ENCODE measurements around the gene TIMP4. TPM values are rescaled to one million over a fixed set of nuclear protein-coding genes. Genes with fewer than 3 reads are reported as not detected.

The TIMP4 gene
- total RNA-seq, 4 donors from 2014 or later: 6.9 to 24.5 (median 16.5) TPM

DNA sequence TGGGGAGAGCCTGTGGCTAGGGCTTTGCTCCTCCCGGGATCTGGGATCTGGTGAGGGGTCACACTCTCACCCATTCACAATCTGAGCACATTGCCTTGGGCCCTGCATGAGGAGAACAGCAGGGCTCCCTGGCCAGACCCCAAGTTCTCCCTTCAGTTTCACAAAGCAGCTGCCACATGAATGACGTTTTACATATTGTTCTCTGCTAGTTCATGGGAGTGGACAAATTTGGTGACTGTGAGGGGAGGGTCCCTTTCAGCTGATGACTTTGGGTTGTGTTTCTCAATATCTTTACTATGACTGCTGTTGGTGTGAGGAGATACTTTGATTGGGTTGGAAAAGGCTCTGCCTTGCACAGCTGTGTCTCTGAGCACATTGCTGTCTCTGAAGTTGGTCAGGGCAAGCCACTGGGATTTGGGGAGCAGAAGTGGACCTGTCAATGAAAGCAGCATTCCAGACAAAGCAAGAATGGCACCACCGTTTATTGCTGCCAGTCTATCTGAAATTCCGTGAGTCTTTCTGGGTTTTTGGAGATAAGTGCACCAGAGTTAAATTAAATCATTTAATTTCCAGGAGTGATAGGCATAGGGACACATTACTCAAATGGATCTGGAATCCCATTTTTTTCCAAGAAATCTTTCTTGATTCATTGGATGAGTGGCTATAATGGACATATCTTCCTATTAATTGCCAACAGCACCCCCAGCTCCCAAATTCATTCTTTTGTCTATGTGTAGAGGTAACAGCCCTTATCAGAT, 10.3 kb downstream of the TIMP4 start:
- Histone ChIP-seq H3K27me3 (no peaks in the 10 kb centered on the region), H3K4me1 (peaks cover 32% of the 10 kb centered on the region), H3K4me3 (no peak overlapping the region), H3K27ac (peak overlapping the region; percentile 38), H3K36me3 (peaks cover 3% of the 10 kb centered on the region), H3K9me3 (no peaks in the 10 kb centered on the region)
- 66% methylated on average over 4 of the region's 4 CpGs for WGBS
- TF ChIP-seq EP300 (IDR thresholded peaks at IDR 0.05) (no peak), POLR2A (IDR thresholded peaks at IDR 0.05) (no peak), POLR2AphosphoS5 (IDR thresholded peaks at IDR 0.05) (no peak), CTCF (IDR thresholded peaks at IDR 0.05) (no peak)
- no peak for DNase-seq (ENCODE audit: low spot score in 2 of 2)

- 66% methylated on average over 9 of the region's 9 CpGs for WGBS
- Histone ChIP-seq H3K4me3 (no peak overlapping the region), H3K4me1 (peaks cover 36% of the 10 kb centered on the region), H3K9me3 (no peaks in the 10 kb centered on the region), H3K27me3 (no peaks in the 10 kb centered on the region), H3K27ac (peak overlapping the region; percentile 38), H3K36me3 (no peaks in the 10 kb centered on the region)
- no peak for TF ChIP-seq POLR2A (IDR thresholded peaks at IDR 0.05)
- TF ChIP-seq POLR2AphosphoS5 (IDR thresholded peaks at IDR 0.05): no peak
- no peak for TF ChIP-seq CTCF (IDR thresholded peaks at IDR 0.05)
- TF ChIP-seq EP300 (IDR thresholded peaks at IDR 0.05): no peak
- no peak for DNase-seq (ENCODE audit: low spot score in 2 of 2)
These were observed 11.5 kb downstream of the TIMP4 start for GRCh38 chr3:12147049-12147780.

DNA sequence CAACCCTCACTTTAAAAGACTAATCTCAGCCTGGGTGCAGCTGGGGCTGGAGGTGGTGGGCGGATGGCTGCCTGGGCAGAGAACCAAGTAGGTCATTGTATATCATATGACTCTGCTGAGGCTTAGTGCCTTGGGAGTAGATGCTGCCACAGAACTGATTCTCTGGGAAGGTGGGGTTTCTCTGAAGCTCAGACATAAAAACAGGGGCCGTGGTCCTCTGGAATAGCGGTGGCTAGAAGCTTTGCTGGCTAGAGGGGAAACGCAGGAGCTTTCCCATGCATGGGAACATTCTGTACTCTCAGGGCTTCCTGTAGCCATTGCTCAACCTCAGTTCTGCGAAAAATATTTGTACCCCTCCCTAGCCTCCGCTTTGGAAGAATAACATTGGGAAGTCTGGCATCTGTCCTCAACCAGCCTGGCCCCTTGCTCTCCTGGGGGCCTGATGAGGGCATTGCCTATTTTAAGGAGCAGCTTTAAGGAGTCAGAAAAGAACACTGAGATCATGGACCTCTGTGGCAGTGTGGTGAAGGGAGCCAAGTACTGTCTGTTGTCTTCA, 14.7 kb downstream of the TIMP4 start:
- Histone ChIP-seq H3K27me3 (no peaks in the 10 kb centered on the region), H3K9me3 (no peaks in the 10 kb centered on the region), H3K4me3 (no peak overlapping the region), H3K27ac (peak overlapping the region; percentile 85), H3K36me3 (no peaks in the 10 kb centered on the region), H3K4me1 (peaks cover 36% of the 10 kb centered on the region)
- TF ChIP-seq CTCF (IDR thresholded peaks at IDR 0.05) (no peak), POLR2AphosphoS5 (IDR thresholded peaks at IDR 0.05) (peak; percentile 37 to 97 (median 95)), EP300 (IDR thresholded peaks at IDR 0.05) (peak; percentile 41)
- 39% methylated on average over 6 of the region's 6 CpGs for WGBS
- peak; percentile 87 to 89 for DNase-seq (ENCODE audit: low spot score in 2 of 2)

GRCh38 chr3:12142476-12142875, 16.2 kb downstream of the TIMP4 start:
- 88% methylated on average over 4 of the region's 4 CpGs for WGBS
- Histone ChIP-seq H3K36me3 (no peaks in the 10 kb centered on the region), H3K9me3 (no peaks in the 10 kb centered on the region), H3K27ac (no peak overlapping the region), H3K4me1 (peaks cover 30% of the 10 kb centered on the region), H3K4me3 (no peak overlapping the region), H3K27me3 (no peaks in the 10 kb centered on the region)
- TF ChIP-seq POLR2A (IDR thresholded peaks at IDR 0.05): no peak
- no peak for TF ChIP-seq POLR2AphosphoS5 (IDR thresholded peaks at IDR 0.05)
- TF ChIP-seq EP300 (IDR thresholded peaks at IDR 0.05): no peak
- TF ChIP-seq CTCF (IDR thresholded peaks at IDR 0.05): no peak
- no peak for DNase-seq (ENCODE audit: low spot score in 2 of 2)

GRCh38 chr3:12141350-12141749, 17.4 kb downstream of the TIMP4 start:
- TF ChIP-seq POLR2AphosphoS5 (IDR thresholded peaks at IDR 0.05) (no peak), CTCF (IDR thresholded peaks at IDR 0.05) (no peak), POLR2A (IDR thresholded peaks at IDR 0.05) (no peak), EP300 (IDR thresholded peaks at IDR 0.05) (no peak)
- no peaks in the 10 kb centered on the region for H3K9me3 ChIP-seq
- peaks cover 27% of the 10 kb centered on the region for H3K4me1 ChIP-seq
- no peak overlapping the region for H3K4me3 ChIP-seq
- H3K36me3 ChIP-seq: no peaks in the 10 kb centered on the region
- WGBS: 90% methylated on average over 1 of the region's 1 CpG
- H3K27me3 ChIP-seq: no peaks in the 10 kb centered on the region
- DNase-seq (ENCODE audit: low spot score in 2 of 2): no peak
- H3K27ac ChIP-seq: no peak overlapping the region

All from suprapubic skin (tissue), 4 donors.